Measurements from ENCODE around the gene SHISAL2B.

Gene SHISAL2B

GRCh38 chr5:64665243-64665642 is 25.1 kb upstream of the SHISAL2B start:
- DNase-seq (ENCODE audit: insufficient read length, low spot score), result no peak
- FAIRE-seq, result no peak
- TF ChIP-seq TAF1 (IDR thresholded peaks at IDR 0.05; ENCODE audit: low read depth, low read length) (no peak), SPI1 (IDR thresholded peaks at IDR 0.05; ENCODE audit: low read depth, low read length) (no peak), PAX5 (IDR thresholded peaks at IDR 0.05; ENCODE audit: insufficient read depth, low read length, severe bottlenecking) (no peak), POLR2A (IDR thresholded peaks at IDR 0.05; ENCODE audit: low read depth, low read length) (no peak), POU2F2 (IDR thresholded peaks at IDR 0.05; ENCODE audit: low read depth, low read length) (no peak), POLR2AphosphoS5 (IDR thresholded peaks at IDR 0.05; ENCODE audit: low read depth, low read length) (no peak)

- DNase-seq (ENCODE audit: insufficient read length, low spot score) (no peak), FAIRE-seq (no peak)
- no peak for TF ChIP-seq POLR2A (IDR thresholded peaks at IDR 0.05; ENCODE audit: low read depth, low read length)
- TF ChIP-seq SPI1 (IDR thresholded peaks at IDR 0.05; ENCODE audit: low read depth, low read length), result no peak
- no peak for TF ChIP-seq POLR2AphosphoS5 (IDR thresholded peaks at IDR 0.05; ENCODE audit: low read depth, low read length)
- TF ChIP-seq TAF1 (IDR thresholded peaks at IDR 0.05; ENCODE audit: low read depth, low read length), result no peak
- TF ChIP-seq POU2F2 (IDR thresholded peaks at IDR 0.05; ENCODE audit: low read depth, low read length), result no peak
- no peak for TF ChIP-seq PAX5 (IDR thresholded peaks at IDR 0.05; ENCODE audit: insufficient read depth, low read length, severe bottlenecking)
These were observed 24.2 kb upstream of the SHISAL2B start for GRCh38 chr5:64666078-64666477.

GRCh38 chr5:64667068-64667467 is 23.2 kb upstream of the SHISAL2B start:
- DNase-seq (ENCODE audit: insufficient read length, low spot score), result no peak
- TF ChIP-seq POLR2AphosphoS5 (IDR thresholded peaks at IDR 0.05; ENCODE audit: low read depth, low read length) (no peak), POU2F2 (IDR thresholded peaks at IDR 0.05; ENCODE audit: low read depth, low read length) (no peak), TAF1 (IDR thresholded peaks at IDR 0.05; ENCODE audit: low read depth, low read length) (no peak), PAX5 (IDR thresholded peaks at IDR 0.05; ENCODE audit: insufficient read depth, low read length, severe bottlenecking) (no peak), SPI1 (IDR thresholded peaks at IDR 0.05; ENCODE audit: low read depth, low read length) (no peak), POLR2A (IDR thresholded peaks at IDR 0.05; ENCODE audit: low read depth, low read length) (no peak)
- FAIRE-seq, result no peak

DNA sequence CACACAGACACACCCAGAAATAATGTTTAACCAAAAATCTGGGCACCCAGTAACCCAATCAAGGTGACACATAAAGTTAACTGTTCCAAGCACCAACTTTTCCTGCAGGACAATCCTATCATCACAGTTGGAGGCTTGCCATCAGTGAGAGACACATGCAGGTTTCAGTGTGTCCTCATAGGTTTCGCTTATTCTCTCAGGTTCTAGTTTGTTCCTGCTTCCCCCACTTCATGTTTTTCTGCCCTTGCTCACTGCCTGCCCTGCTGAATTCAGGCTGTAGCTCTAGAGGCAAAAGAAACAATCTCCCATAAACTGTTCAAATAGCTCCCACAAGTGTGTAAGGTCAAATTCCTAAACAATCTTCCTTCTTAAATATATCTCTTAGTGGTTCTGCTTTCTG is 20.0 kb upstream of the SHISAL2B start:
- no peak for DNase-seq (ENCODE audit: insufficient read length, low spot score)
- no peak for TF ChIP-seq POLR2AphosphoS5 (IDR thresholded peaks at IDR 0.05; ENCODE audit: low read depth, low read length)
- no peak for TF ChIP-seq POU2F2 (IDR thresholded peaks at IDR 0.05; ENCODE audit: low read depth, low read length)
- no peak for TF ChIP-seq POLR2A (IDR thresholded peaks at IDR 0.05; ENCODE audit: low read depth, low read length)
- no peak for TF ChIP-seq TAF1 (IDR thresholded peaks at IDR 0.05; ENCODE audit: low read depth, low read length)
- no peak for TF ChIP-seq SPI1 (IDR thresholded peaks at IDR 0.05; ENCODE audit: low read depth, low read length)
- no peak for TF ChIP-seq PAX5 (IDR thresholded peaks at IDR 0.05; ENCODE audit: insufficient read depth, low read length, severe bottlenecking)
- FAIRE-seq, result no peak

DNA sequence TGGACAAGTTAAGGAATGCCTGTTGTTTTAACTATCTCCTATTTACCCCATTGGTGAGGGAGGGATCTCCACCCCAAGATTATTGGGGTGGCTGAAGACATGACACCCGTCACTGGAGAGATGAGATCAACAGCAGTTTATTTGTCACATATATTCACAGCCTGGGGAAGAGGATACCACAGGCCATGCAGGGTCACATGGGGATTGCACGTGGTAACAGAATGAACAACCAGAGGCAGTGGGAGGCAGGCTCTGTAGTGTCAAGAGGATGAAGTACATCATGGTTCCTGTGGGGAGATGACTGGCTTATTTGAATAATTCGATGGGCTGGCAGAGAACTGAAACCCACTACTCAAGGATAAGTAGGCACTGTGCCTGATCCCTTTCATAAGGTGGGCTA is 18.6 kb upstream of the SHISAL2B start:
- no peak for FAIRE-seq
- no peak for TF ChIP-seq POLR2AphosphoS5 (IDR thresholded peaks at IDR 0.05; ENCODE audit: low read depth, low read length)
- TF ChIP-seq POLR2A (IDR thresholded peaks at IDR 0.05; ENCODE audit: low read depth, low read length), result no peak
- no peak for DNase-seq (ENCODE audit: insufficient read length, low spot score)

DNA sequence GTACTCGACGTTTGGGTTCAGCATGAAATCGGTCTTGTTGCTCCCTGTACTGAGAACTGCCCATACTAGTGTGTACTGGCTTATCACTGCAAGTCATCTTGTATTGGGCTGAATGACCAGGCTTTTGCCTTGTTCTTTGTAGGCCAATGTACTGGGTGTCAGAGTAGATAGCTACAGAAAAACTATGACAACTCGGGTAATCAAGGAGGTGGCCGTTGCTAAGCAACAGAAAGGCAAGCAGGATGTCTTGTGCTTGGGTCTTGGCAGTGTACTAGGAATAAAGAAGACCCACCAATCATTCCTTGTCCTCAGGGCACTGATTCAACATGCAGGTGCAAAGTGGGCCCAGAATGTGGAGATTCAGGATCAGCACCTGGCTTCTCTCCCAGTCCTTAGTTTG is 11.9 kb upstream of the SHISAL2B start:
- TF ChIP-seq PAX5 (IDR thresholded peaks at IDR 0.05; ENCODE audit: insufficient read depth, low read length, severe bottlenecking) (no peak), POLR2A (IDR thresholded peaks at IDR 0.05; ENCODE audit: low read depth, low read length) (no peak), POU2F2 (IDR thresholded peaks at IDR 0.05; ENCODE audit: low read depth, low read length) (no peak), SPI1 (IDR thresholded peaks at IDR 0.05; ENCODE audit: low read depth, low read length) (no peak), TAF1 (IDR thresholded peaks at IDR 0.05; ENCODE audit: low read depth, low read length) (no peak), POLR2AphosphoS5 (IDR thresholded peaks at IDR 0.05; ENCODE audit: low read depth, low read length) (no peak)
- FAIRE-seq (no peak), DNase-seq (ENCODE audit: insufficient read length, low spot score) (no peak)

DNA sequence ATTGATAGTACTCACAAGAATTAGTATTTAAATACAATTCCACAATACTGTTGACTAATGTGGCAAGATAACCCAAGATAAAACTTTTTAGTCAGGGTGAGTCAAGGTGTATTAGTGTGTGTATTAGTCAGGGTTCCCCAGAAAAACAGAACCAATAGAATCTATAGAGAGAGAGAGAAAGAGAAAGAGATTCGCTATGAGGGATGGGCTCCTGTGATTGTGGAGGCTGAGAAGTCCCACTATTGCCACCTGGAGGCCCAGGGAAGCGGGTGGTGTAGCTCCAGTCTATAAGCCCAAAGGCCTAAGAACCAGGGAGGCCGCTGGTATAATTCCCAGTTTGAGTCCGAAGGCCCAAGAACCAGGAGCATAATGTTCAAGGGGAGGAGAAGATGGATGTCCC is 10.0 kb upstream of the SHISAL2B start:
- TF ChIP-seq SPI1 (IDR thresholded peaks at IDR 0.05; ENCODE audit: low read depth, low read length), result no peak
- no peak for TF ChIP-seq TAF1 (IDR thresholded peaks at IDR 0.05; ENCODE audit: low read depth, low read length)
- TF ChIP-seq PAX5 (IDR thresholded peaks at IDR 0.05; ENCODE audit: insufficient read depth, low read length, severe bottlenecking), result no peak
- no peak for TF ChIP-seq POLR2AphosphoS5 (IDR thresholded peaks at IDR 0.05; ENCODE audit: low read depth, low read length)
- TF ChIP-seq POLR2A (IDR thresholded peaks at IDR 0.05; ENCODE audit: low read depth, low read length), result no peak
- no peak for TF ChIP-seq POU2F2 (IDR thresholded peaks at IDR 0.05; ENCODE audit: low read depth, low read length)
- DNase-seq (ENCODE audit: insufficient read length, low spot score) (no peak), FAIRE-seq (no peak)

DNA sequence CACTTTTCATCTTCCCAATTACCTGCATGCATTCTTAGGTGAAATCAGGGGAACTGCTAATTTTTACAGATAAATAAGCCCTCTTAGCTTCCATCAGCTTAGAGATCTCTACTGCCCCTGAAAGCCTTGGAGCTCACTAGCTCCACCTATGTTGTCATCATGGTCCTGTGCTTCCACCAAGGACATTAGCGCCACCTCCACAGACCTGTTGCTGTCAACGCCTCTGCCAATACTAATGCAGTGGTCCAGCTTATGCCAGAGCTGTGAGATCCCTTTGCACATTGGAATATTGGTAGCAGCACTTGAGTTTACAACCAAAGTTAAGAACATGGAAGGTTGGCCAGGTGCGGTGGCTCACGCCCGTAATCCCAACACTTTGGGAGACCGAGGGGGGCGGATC is 7.7 kb upstream of the SHISAL2B start:
- FAIRE-seq, result no peak
- DNase-seq (ENCODE audit: insufficient read length, low spot score), result no peak
- TF ChIP-seq PAX5 (IDR thresholded peaks at IDR 0.05; ENCODE audit: insufficient read depth, low read length, severe bottlenecking) (no peak), POU2F2 (IDR thresholded peaks at IDR 0.05; ENCODE audit: low read depth, low read length) (no peak), POLR2AphosphoS5 (IDR thresholded peaks at IDR 0.05; ENCODE audit: low read depth, low read length) (no peak), SPI1 (IDR thresholded peaks at IDR 0.05; ENCODE audit: low read depth, low read length) (no peak), TAF1 (IDR thresholded peaks at IDR 0.05; ENCODE audit: low read depth, low read length) (no peak), POLR2A (IDR thresholded peaks at IDR 0.05; ENCODE audit: low read depth, low read length) (no peak)

DNA sequence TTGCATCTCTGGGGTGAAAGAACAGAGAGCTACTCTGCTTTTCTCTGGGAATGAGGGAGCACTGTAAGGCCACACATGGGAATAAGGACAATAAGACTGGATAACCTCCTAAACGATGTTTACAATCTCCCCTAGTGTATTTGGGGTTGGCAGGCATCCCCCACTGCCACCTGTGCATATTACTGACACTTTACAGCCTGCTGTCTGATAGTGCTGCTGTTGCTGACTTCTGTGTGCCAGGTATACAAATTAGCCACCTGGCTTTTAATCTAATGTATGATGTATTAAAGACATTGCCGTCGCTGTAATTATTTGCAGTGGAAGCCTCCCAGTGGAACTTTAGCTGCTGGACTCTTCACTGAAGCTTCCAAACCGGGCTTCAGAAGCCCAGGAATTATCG is 4.4 kb upstream of the SHISAL2B start:
- DNase-seq (ENCODE audit: insufficient read length, low spot score) (no peak), FAIRE-seq (no peak)
- TF ChIP-seq SPI1 (IDR thresholded peaks at IDR 0.05; ENCODE audit: low read depth, low read length) (no peak), POLR2AphosphoS5 (IDR thresholded peaks at IDR 0.05; ENCODE audit: low read depth, low read length) (no peak), TAF1 (IDR thresholded peaks at IDR 0.05; ENCODE audit: low read depth, low read length) (no peak)

GRCh38 chr5:64688391-64688790 is 1.9 kb upstream of the SHISAL2B start:
- TF ChIP-seq POLR2A (IDR thresholded peaks at IDR 0.05; ENCODE audit: low read depth, low read length) (no peak), POLR2AphosphoS5 (IDR thresholded peaks at IDR 0.05; ENCODE audit: low read depth, low read length) (no peak), POU2F2 (IDR thresholded peaks at IDR 0.05; ENCODE audit: low read depth, low read length) (no peak), PAX5 (IDR thresholded peaks at IDR 0.05; ENCODE audit: insufficient read depth, low read length, severe bottlenecking) (no peak), SPI1 (IDR thresholded peaks at IDR 0.05; ENCODE audit: low read depth, low read length) (no peak), TAF1 (IDR thresholded peaks at IDR 0.05; ENCODE audit: low read depth, low read length) (no peak)
- no peak for DNase-seq (ENCODE audit: insufficient read length, low spot score)
- no peak for FAIRE-seq
